Measurements from ENCODE around the gene CD300H.

The CD300H gene

GRCh38 chr17:74567397-74567796, at the start of gene CD300H:
CD300H (minus strand) TSS chr17:74567509.
- DNase-seq: peak; percentile 58 to 72 (median 58)

GRCh38 chr17:74616696-74617095, 49.4 kb upstream of the CD300H start:
- no peak for DNase-seq

- no peak for DNase-seq
Measured at GRCh38 chr17:74612046-74612445, 44.7 kb upstream of the CD300H start.

GRCh38 chr17:74610108-74610507, 42.8 kb upstream of the CD300H start:
- no peak for DNase-seq

- no peak for DNase-seq
Measured at GRCh38 chr17:74608511-74608910, 41.2 kb upstream of the CD300H start.

GRCh38 chr17:74607221-74607620, 39.9 kb upstream of the CD300H start:
- DNase-seq: peak; percentile 61 to 75 (median 73)

- no peak for DNase-seq
Measured at GRCh38 chr17:74606050-74606449, 38.7 kb upstream of the CD300H start.

- DNase-seq: peak; percentile 92 to 95 (median 93)
Measured at GRCh38 chr17:74605361-74605760, 38.1 kb upstream of the CD300H start.

GRCh38 chr17:74604761-74605160, 37.5 kb upstream of the CD300H start:
- no peak for DNase-seq

- no peak for DNase-seq
Measured at GRCh38 chr17:74604200-74604599, 36.9 kb upstream of the CD300H start.

- DNase-seq: no peak
Measured at GRCh38 chr17:74603746-74604145, 36.4 kb upstream of the CD300H start.

- DNase-seq: peak; percentile 46 to 67 (median 58)
Measured at GRCh38 chr17:74603037-74603635, 35.8 kb upstream of the CD300H start.

GRCh38 chr17:74601944-74602572, 34.7 kb upstream of the CD300H start:
- peak; percentile 78 to 84 (median 81) for DNase-seq

GRCh38 chr17:74599448-74599939, 32.2 kb upstream of the CD300H start:
- peak; percentile 67 to 93 (median 87) for DNase-seq

- DNase-seq: peak; percentile 59 to 81 (median 66)
Measured at GRCh38 chr17:74599023-74599399, 31.7 kb upstream of the CD300H start.

GRCh38 chr17:74598346-74599022, 31.2 kb upstream of the CD300H start:
- no peak for DNase-seq

GRCh38 chr17:74597069-74597790, 29.9 kb upstream of the CD300H start:
- peak; percentile 68 to 79 (median 69) for DNase-seq

GRCh38 chr17:74595037-74595750, 27.9 kb upstream of the CD300H start:
- peak in 1 of 3 donors; percentile 40 for DNase-seq

- peak in 2 of 3 donors; percentile 45 to 51 for DNase-seq
Measured at GRCh38 chr17:74592087-74592990, 25.0 kb upstream of the CD300H start, which contains the start of gene CD300LD. CD300LD (minus strand) TSS chr17:74592283; CDS start chr17:74592202, 81 bp downstream.

- no peak for DNase-seq
Measured at GRCh38 chr17:74591503-74591902, 24.2 kb upstream of the CD300H start.

GRCh38 chr17:74585711-74586110, 18.4 kb upstream of the CD300H start:
- DNase-seq: no peak

Data from suppressor macrophage treated with lipopolysaccharide for 1 hour (primary cell).